Heart right ventricle (tissue), 16 donors: ENCODE data around the gene COA4. TPM values are rescaled to one million over a fixed set of nuclear protein-coding genes. Genes with fewer than 3 reads are reported as not detected.

Experiments used
- ATAC-seq, 8 donors: fragments of 200-7000 bp; cut with Tn5 transposase; one replicate each; pipeline ENCODE4 v1.9.1; 2020; ENCODE audit warnings: mild to moderate bottlenecking in 8 of 8, moderate library complexity in 8 of 8, moderate number of reproducible peaks in 1 of 8
- DNase-seq, 2 donors: peaks; one replicate each; pipeline ENCODE4 v3.0.0-alpha.2; 2020
- H3K27ac ChIP-seq, 10 donors: fragments of 200-600 bp; sonication (generic) in 2 of 10; one replicate each; pipeline versions ENCODE4 v1.5.0 to v1.8.0; 2020 to 2022; ENCODE audit warnings: mild to moderate bottlenecking in 3 of 10
- H3K27me3 ChIP-seq, 7 donors: fragments of 200-600 bp; one replicate each; pipeline ENCODE4 v1.8.0; 2021 to 2022; ENCODE audit warnings: mild to moderate bottlenecking in 2 of 7
- H3K36me3 ChIP-seq, 9 donors: fragments of 200-600 bp; sonication (generic) in 1 of 9; one replicate each; pipeline versions ENCODE4 v1.5.0 to v1.8.0; 2020 to 2022; ENCODE audit warnings: mild to moderate bottlenecking in 2 of 9
- H3K4me1 ChIP-seq, 9 donors: fragments of 200-600 bp; sonication (generic) in 1 of 9; one replicate each; pipeline versions ENCODE4 v1.5.0 to v1.8.0; 2020 to 2022; ENCODE audit warnings: mild to moderate bottlenecking in 4 of 9
- H3K4me3 ChIP-seq, 10 donors: fragments of 200-600 bp; sonication (generic) in 2 of 10; one replicate each; pipeline versions ENCODE4 v1.5.0 to v1.8.0; 2020 to 2022; ENCODE audit warnings: mild to moderate bottlenecking in 7 of 10, moderate library complexity in 2 of 10
- H3K9me3 ChIP-seq, 11 donors: fragments of 200-600 bp in 10 of 11; sonication (generic) in 2 of 11; one replicate each; pipeline versions ENCODE4 v1.5.0 to v1.8.0; 2013 to 2022; ENCODE audit warnings: mild to moderate bottlenecking in 2 of 11, control low read depth in 1 of 11, moderate library complexity in 1 of 11
- CTCF ChIP-seq, 9 donors: fragments of 200-600 bp; sonication (generic) in 2 of 9; IDR thresholded peaks; one replicate each; pipeline versions ENCODE4 v1.5.0 to v1.8.0; 2021 to 2022; ENCODE audit warnings: antibody characterized with exemption in 9 of 9, mild to moderate bottlenecking in 5 of 9, moderate library complexity in 1 of 9
- WGBS, 2 donors: extraction: QIAGEN DNeasy Blood & Tissue Kit; methylation state at CpG; one replicate each; pipeline ENCODE4 v1.1.7; 2013; ENCODE audit warnings: inconsistent platforms in 1 of 2; 5-methylcytosine and 5-hydroxymethylcytosine counted together
- intact Hi-C, 10 donors: fragments of 100-400 bp; cut with DNase I; formaldehyde crosslinking; loops; one replicate each; pipeline versions ENCODE4 v1.11.1 to v1.14.2; 2022
- long read RNA-seq, 3 donors: library from polyadenylated mRNA; unstranded; transcript quantifications; one replicate each; pipeline ENCODE4 v2.0.0, GENCODE V29; 2020 to 2021
- polyA plus RNA-seq, 2 donors: library from polyadenylated mRNA; stranded (reverse); fragments of 200-250 nt; gene quantifications; one replicate each; pipeline ENCODE4 v1.2.3, GENCODE V29; 2013
- total RNA-seq, 10 donors: library from RNA; stranded (reverse); fragmentation: NEBNext Ultra II Directional in 3 of 10; extraction: Animal tissue kit (Norgen Biotek cat#: 25700) in 3 of 10; gene quantifications; one replicate each; pipeline versions ENCODE4 v1.2.1 to v1.2.4, GENCODE V29; 2021 to 2023
- donor health status: Arrhythmogenic right ventricular cardiomyopathy.
- donor health status: ischemic (EF 13 %, LVEDD 7.1; RV severe dilation, severe dysfunction).
- donor health status: healthy with polysubstance abuse.
- donor health status: DM: no; HTN: yes; CAD: no.
- donor health status: DM: no; HTN: no; CAD: no.
- donor health status: ischemic (EF 25% LVEDD 6.9; RV normal size, moderate dysfunction).
- donor health status: ischemic (EF 25% LVEDD 5.7; RV mildly dilated, moderate dysfunction).
- donor health status: healthy.
- donor health status: DM: yes; HTN: yes; CAD: no.
- donor health status: Ischemic cardiomyopathy.
- donor health status: ischemic (EF 35%, LVEDD 5.7; RV mildly dilated, moderate dysfunction).
- donor health status: nonischemic (EF 11% LVEDD 7.7; RV severe dilation, severe dysfunction).
- donor health status: DM: yes; HTN: yes; CAD: no.
- donor health status: PGD.
- donor health status: ischemic (EF 29% LVEDD 5.4; RV normal size, mild dysfunction).
- donor health status: nonischemic (EF 23%, LVEDD 6.1; RV moderate dilation, normal function).

The COA4 gene
- total RNA-seq (10 to 100 TPM; 42.3 to 63.2 (median 50.9) TPM), polyA plus RNA-seq (100 to 1,000 TPM in 1 of 2 donors, 10 to 100 TPM in 1; 67.5 to 129 TPM)
- long read RNA-seq, donor 1, transcript COA4-201 (2 exons, 960 nt): major isoform, 11 of 16 reads
- long read RNA-seq, donor 1, partial matches to known transcripts: 0 of 16 reads
- long read RNA-seq, donor 1, other reads (novel, unspliced or antisense): 4 of 16 reads
- long read RNA-seq, donor 2, transcript COA4-201 (2 exons, 960 nt): major isoform, 8 of 18 reads
- long read RNA-seq, donor 2, partial matches to known transcripts: 0 of 18 reads
- long read RNA-seq, donor 2, other reads (novel, unspliced or antisense): 10 of 18 reads
- long read RNA-seq, donor 3, partial matches to known transcripts: 1 of 5 reads
- long read RNA-seq, donor 3, other reads (novel, unspliced or antisense): 1 of 5 reads

GRCh38 chr11:73876424-73877310 is at the start of gene COA4, which contains the start of gene PAAF1:
Gene COA4, minus strand, starts transcription at chr11:73876846. Its CDS starts 3,468 bp downstream, at chr11:73873378.
Gene PAAF1, plus strand, starts transcription at chr11:73876999. Its CDS starts 23 bp downstream, at chr11:73877022.
- WGBS, 2 donors: 0% methylated on average over 57 of the region's 57 CpGs
- intact Hi-C loops: loop anchor here in 4 of 10 donors (5.0 to 10.0 kb wide), 2 partner anchors 89 to 92 kb away; partner anchors contain the start of gene MRPL48 (in 4 of the 4)
- no peaks in the 10 kb centered on the region for H3K27me3 ChIP-seq
- H3K36me3 ChIP-seq: peaks cover 0 to 46% (median 12%) of the 10 kb centered on the region in 9 donors
- ATAC-seq (peak; percentile 98 to 100 (median 100)), DNase-seq (peak; percentile 92 to 95)
- H3K4me3 ChIP-seq: peak within 1 kb of the TSS; percentile 42 to 88 (median 74)
- peaks cover 0 to 27% (median 23%) of the 10 kb centered on the region in 9 donors for H3K4me1 ChIP-seq
- no peak for TF ChIP-seq CTCF (IDR thresholded peaks at IDR 0.05)
- H3K9me3 ChIP-seq: no peaks in the 10 kb centered on the region
- H3K27ac ChIP-seq: peak within 1 kb of the TSS in 9 of 10 donors; percentile 52 to 90 (median 85)

DNA sequence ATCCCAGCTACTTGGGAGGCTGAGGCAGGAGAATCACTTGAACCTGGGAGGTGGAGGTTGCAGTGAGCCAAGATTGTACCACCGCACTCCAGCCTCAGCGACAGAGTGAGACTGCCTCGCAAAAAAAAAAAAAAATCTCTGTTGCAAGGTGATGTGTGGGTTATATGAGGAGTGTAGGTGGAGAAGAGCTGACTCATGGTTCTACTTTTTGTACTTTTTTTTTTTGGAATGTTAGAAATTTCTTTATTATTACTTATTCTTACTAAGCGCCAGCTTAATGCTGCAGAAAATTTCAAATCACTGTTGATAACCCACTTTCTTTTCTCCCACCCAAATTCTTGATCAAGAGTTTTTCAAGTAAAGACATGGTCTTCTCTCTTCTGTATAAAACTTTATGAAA is 44.5 kb upstream of the COA4 start:
- no peaks in the 10 kb centered on the region for H3K4me1 ChIP-seq
- no peaks in the 10 kb centered on the region for H3K27me3 ChIP-seq
- no peaks in the 10 kb centered on the region for H3K9me3 ChIP-seq
- DNase-seq: no peak
- intact Hi-C loops: no loop called here
- no peak for ATAC-seq
- WGBS, 2 donors: 98 to 99% methylated on average over 4 of the region's 4 CpGs
- H3K36me3 ChIP-seq: peaks cover 0 to 100% (median 23%) of the 10 kb centered on the region in 9 donors
- no peak overlapping the region for H3K4me3 ChIP-seq
- TF ChIP-seq CTCF (IDR thresholded peaks at IDR 0.05): no peak
- no peak overlapping the region for H3K27ac ChIP-seq

DNA sequence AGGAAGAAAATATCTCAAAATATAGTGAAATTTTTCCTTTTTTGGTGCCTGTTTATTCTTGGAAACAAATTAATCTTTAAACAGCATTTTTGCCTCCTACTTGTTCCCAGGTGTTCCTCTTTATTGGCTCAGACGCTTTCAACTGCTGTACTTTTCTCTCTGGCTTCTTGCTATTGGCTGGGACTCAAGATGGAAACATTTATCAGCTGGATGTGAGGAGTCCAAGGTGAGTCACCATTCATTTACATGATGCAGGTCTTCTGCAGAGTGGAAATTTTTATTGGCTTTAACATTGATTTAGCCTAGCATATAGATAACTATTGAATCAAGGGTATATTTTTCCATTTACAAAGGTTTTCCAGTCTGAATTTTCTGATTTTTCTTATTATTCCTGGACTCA is 39.8 kb upstream of the COA4 start:
- DNase-seq: no peak
- H3K4me1 ChIP-seq: no peaks in the 10 kb centered on the region
- no peaks in the 10 kb centered on the region for H3K27me3 ChIP-seq
- no peak for TF ChIP-seq CTCF (IDR thresholded peaks at IDR 0.05)
- H3K4me3 ChIP-seq: no peak overlapping the region
- intact Hi-C loops: no loop called here
- no peaks in the 10 kb centered on the region for H3K9me3 ChIP-seq
- no peak for ATAC-seq
- WGBS, 2 donors: 88 to 91% methylated on average over 1 of the region's 1 CpG
- H3K27ac ChIP-seq: no peak overlapping the region
- H3K36me3 ChIP-seq: peaks cover 0 to 100% (median 43%) of the 10 kb centered on the region in 9 donors

- no peaks in the 10 kb centered on the region for H3K9me3 ChIP-seq
- WGBS, 2 donors: 74 to 82% methylated on average over 4 of the region's 4 CpGs
- no peak overlapping the region for H3K27ac ChIP-seq
- DNase-seq (no peak), ATAC-seq (no peak)
- H3K36me3 ChIP-seq: peaks cover 0 to 100% (median 50%) of the 10 kb centered on the region in 9 donors
- no peak overlapping the region for H3K4me3 ChIP-seq
- intact Hi-C loops: no loop called here
- TF ChIP-seq CTCF (IDR thresholded peaks at IDR 0.05): no peak
- H3K4me1 ChIP-seq: no peaks in the 10 kb centered on the region
- H3K27me3 ChIP-seq: no peaks in the 10 kb centered on the region
These were observed 37.6 kb upstream of the COA4 start for GRCh38 chr11:73914284-73914683.
